ENCODE results near the gene SYT6. TPM values are rescaled to one million over a fixed set of nuclear protein-coding genes. Genes with fewer than 3 reads are reported as not detected.

The SYT6 gene
- total RNA-seq, 1 experiment from 2014 or later = 77.2 TPM

DNA sequence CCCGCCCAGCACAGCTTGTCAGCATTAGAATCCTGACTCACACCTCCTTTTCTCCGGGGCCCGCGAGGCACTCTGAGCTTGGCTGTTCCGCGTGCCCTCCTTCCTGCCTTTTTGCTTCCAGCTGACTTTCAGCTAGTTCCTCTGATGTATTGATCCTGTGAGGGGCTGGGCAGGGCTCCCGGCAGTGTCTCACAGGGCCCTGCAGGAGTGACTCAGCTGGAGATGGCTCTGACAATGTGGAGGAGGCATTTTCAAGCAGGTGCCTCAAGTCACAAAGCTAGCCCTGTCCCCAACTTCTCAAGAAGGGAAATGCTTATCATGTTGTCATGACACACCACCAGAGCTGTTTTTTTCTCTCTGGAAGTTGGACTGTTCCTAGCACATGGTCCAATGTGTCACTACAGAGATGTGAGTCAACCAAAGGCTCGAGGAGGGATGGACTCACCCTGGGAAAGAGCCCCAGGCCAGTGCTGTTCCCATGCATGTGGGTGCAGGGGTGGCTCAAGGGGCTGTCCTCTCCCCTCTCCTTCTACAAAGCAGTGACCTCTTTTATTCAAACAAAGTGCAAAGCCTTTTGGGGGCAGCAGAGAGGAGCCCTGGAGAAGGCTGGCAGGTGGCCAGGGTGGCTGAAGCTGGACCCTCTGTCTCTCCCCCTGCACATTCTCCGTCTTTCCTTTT lies 30.6 kb downstream of the SYT6 start:
- no peaks in the 10 kb centered on the region; the same call in 1 of the 2 replicates for H3K27me3 Mint-ChIP-seq (ENCODE audit: low read depth)
- H2BK15ac ChIP-seq (ENCODE audit: low read depth, low read length) = no peak overlapping the region

More for the DNA sequence above, 30.6 kb downstream of the SYT6 start:
- no peak overlapping the region for H4K8ac ChIP-seq (replicated peaks; ENCODE audit: insufficient read length, low read depth, low read length)
- DNase-seq = no peak
- H3K36me3 Mint-ChIP-seq (ENCODE audit: insufficient read depth in 1 of 3, low read depth in 3 of 3) = peaks cover 27 to 84% (median 82%) of the 10 kb centered on the region in 3 experiments
- no peak overlapping the region for H2BK20ac ChIP-seq (ENCODE audit: low read depth, low read length, poor library complexity, severe bottlenecking)
- no peak; the same call in 2 of the 3 replicates for TF ChIP-seq CTCF (conservative IDR thresholded peaks at IDR 0.05)
- no peak overlapping the region for H2BK5ac ChIP-seq (ENCODE audit: insufficient read length, low read length)
- no peak overlapping the region for H4K5ac ChIP-seq (ENCODE audit: insufficient read length, low read depth, low read length)
- H2AK5ac ChIP-seq (ENCODE audit: insufficient read length, low read length) = no peak overlapping the region
- no peak overlapping the region for H4K91ac ChIP-seq (ENCODE audit: insufficient read length, low read depth, low read length)
- peaks cover 4% of the 10 kb centered on the region for H4K20me1 ChIP-seq (ENCODE audit: control insufficient read depth, insufficient read depth, insufficient read length)
- no peak overlapping the region for H3K4ac ChIP-seq (ENCODE audit: low read depth, low read length)
- WGBS (ENCODE audit: extremely low coverage, insufficient read length, low lambda C conversion rate) = no CpG with 5 or more reads among the region's 9 CpGs
- H3K9me3 Mint-ChIP-seq = no peaks in the 10 kb centered on the region
- H3K23me2 ChIP-seq (ENCODE audit: insufficient read length, low read depth, low read length, poor library complexity, severe bottlenecking) = no peaks in the 10 kb centered on the region
- H3K4me1 Mint-ChIP-seq = peaks cover 49 to 56% of the 10 kb centered on the region in 2 experiments
- H3K27me3 ChIP-seq (ENCODE audit: insufficient read depth, low read length) = no peaks in the 10 kb centered on the region
- H3K27ac ChIP-seq (ENCODE audit: insufficient read length, low read depth, low read length) = no peak overlapping the region
- H3K27ac Mint-ChIP-seq = peak overlapping the region; percentile 76 to 94 (median 81)
- H2BK12ac ChIP-seq (ENCODE audit: insufficient read length, low read depth, low read length) = no peak overlapping the region
- H3K23ac ChIP-seq (ENCODE audit: insufficient read length, low read depth, low read length) = no peak overlapping the region
- H3K9me3 ChIP-seq (ENCODE audit: control insufficient read depth, low read depth, low read length) = no peaks in the 10 kb centered on the region
- no peaks in the 10 kb centered on the region for H3K79me2 ChIP-seq (ENCODE audit: insufficient read depth, low read length)
- H3K56ac ChIP-seq (ENCODE audit: insufficient read length, low read depth, low read length) = no peak overlapping the region
- peaks cover 2% of the 10 kb centered on the region for H3K79me1 ChIP-seq (ENCODE audit: insufficient read depth, low read depth, low read length, poor library complexity, severe bottlenecking)
- no peak overlapping the region for H3K4me2 ChIP-seq (ENCODE audit: insufficient read depth, insufficient read length, low read length)
- no peak overlapping the region; the same call in 1 of the 2 replicates for H3K14ac ChIP-seq (ENCODE audit: insufficient read depth, low read length)
- H3T11ph ChIP-seq (ENCODE audit: low read length) = no peak overlapping the region
- H3K9ac ChIP-seq (ENCODE audit: extremely low read depth, insufficient read length, low read length) = no peak overlapping the region
- H3K18ac ChIP-seq (ENCODE audit: insufficient read length, low read depth, low read length) = no peak overlapping the region
- no peak overlapping the region for H2AFZ ChIP-seq (ENCODE audit: low read length)
- no peak overlapping the region; a peak in 1 of 5 replicates for H3K4me3 Mint-ChIP-seq
- H3K4me1 ChIP-seq (ENCODE audit: insufficient read depth, low read length) = peaks cover 3% of the 10 kb centered on the region; the same call in 1 of the 2 replicates
- H2BK120ac ChIP-seq (ENCODE audit: low read depth, low read length, poor library complexity, severe bottlenecking) = no peak overlapping the region
